T-helper 17 cell (primary cell): Measurements from ENCODE around the gene GFOD1. TPM values are rescaled to one million over a fixed set of nuclear protein-coding genes. Genes with fewer than 3 reads are reported as not detected.

ENCODE experiments used
- ATAC-seq: fragments of 150-1000 bp; cut with Tn5 transposase; 2 replicates; pipeline ENCODE4 v1.10.0; 2021; ENCODE audit warnings: mild to moderate bottlenecking, moderate library complexity
- DNase-seq, 3 donors: peaks; one replicate each; pipeline versions ENCODE4 v3.0.0 to v3.0.0-alpha.2; 2020 to 2021
- H3K9me3 ChIP-seq: one replicate; pipeline ENCODE4 v1.7.0; 2013; ENCODE audit warnings: low read length, mild to moderate bottlenecking; ENCODE audit not compliant: control insufficient read depth, poor library complexity, severe bottlenecking
- H3K27ac Mint-ChIP-seq: one replicate; pipeline ENCODE4 v1.8.0; 2022; ENCODE audit warnings: mild to moderate bottlenecking, moderate library complexity, mixed read lengths
- H3K27me3 Mint-ChIP-seq: one replicate; pipeline ENCODE4 v1.8.0; 2022; ENCODE audit warnings: mixed read lengths
- H3K36me3 Mint-ChIP-seq: one replicate; pipeline ENCODE4 v1.8.0; 2022; ENCODE audit warnings: low read depth, mixed read lengths
- H3K4me1 Mint-ChIP-seq: one replicate; pipeline ENCODE4 v1.8.0; 2022; ENCODE audit warnings: mild to moderate bottlenecking, mixed read lengths
- H3K4me3 Mint-ChIP-seq: one replicate; pipeline ENCODE4 v1.8.0; 2022; ENCODE audit warnings: mild to moderate bottlenecking, moderate library complexity, mixed read lengths
- total RNA-seq, 4 donors: library from RNA in 2 of 4; stranded (reverse) in 2 of 4; gene quantifications; one replicate each; pipeline ENCODE4 v1.2.3 and lab custom pipeline; 2022 to 2026

The GFOD1 gene
- 1 to 10 TPM; 1.4 to 3.1 TPM for total RNA-seq
- total RNA-seq (lab: John Stamatoyannopoulos, UW) = 1.4 to 3.8 reads per million in 2 donors

GRCh38 chr6:13487122-13488014 is at the start of gene GFOD1:
Gene GFOD1 (minus strand): TSS chr6:13487600. CDS start chr6:13486890, 710 bp downstream.
- DNase-seq = peak; percentile 44 to 53 (median 51)
- Mint-ChIP-seq H3K4me3 (peak within 1 kb of the TSS; percentile 96), H3K36me3 (no peaks in the 10 kb centered on the region), H3K27ac (peak within 1 kb of the TSS; percentile 11), H3K27me3 (peaks cover 29% of the 10 kb centered on the region), H3K4me1 (peaks cover 26% of the 10 kb centered on the region)
- H3K9me3 ChIP-seq = no peaks in the 10 kb centered on the region
- ATAC-seq = peak; percentile 89

DNA sequence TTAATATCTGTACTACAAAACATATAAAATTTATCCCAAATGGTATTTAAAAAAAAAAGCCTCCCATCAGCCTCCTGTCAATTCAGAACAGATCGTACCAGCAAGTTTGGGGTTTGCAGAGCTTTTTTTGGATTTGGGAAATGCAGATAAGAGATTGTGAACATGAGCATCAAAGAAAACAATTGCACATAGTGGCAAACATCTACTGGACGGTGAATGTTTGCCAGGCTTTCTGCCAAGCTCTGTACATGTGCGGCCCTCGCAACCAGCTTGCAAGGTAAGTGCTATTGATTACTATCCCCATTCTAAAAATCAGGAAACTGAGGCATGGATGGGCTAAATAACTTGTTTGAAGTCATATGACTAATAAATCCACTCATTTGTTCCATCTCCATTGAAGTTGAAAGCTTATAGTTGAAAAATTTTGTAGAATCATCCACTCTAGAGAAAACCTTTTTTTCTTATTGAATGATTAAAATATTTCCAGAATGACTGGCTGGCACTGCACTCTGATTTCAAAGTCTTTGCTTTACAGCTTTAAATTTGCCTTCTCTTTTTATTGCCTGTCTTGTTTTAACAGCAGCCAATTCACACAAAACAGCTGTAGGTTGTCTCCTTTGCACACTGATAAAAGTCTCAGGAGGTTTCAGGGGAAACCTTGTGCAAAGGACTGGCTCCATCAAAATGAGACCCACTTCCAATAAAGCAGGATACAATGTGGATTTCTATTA is 49.6 kb upstream of the GFOD1 start:
- Mint-ChIP-seq H3K4me3 (no peak overlapping the region), H3K27me3 (peaks cover 11% of the 10 kb centered on the region), H3K27ac (no peak overlapping the region), H3K4me1 (peaks cover 3% of the 10 kb centered on the region), H3K36me3 (no peaks in the 10 kb centered on the region)
- no peak for ATAC-seq
- DNase-seq = no peak
- no peaks in the 10 kb centered on the region for H3K9me3 ChIP-seq

GRCh38 chr6:13535306-13535705 is 47.9 kb upstream of the GFOD1 start:
- Mint-ChIP-seq H3K27me3 (peaks cover 7% of the 10 kb centered on the region), H3K4me3 (no peak overlapping the region), H3K36me3 (no peaks in the 10 kb centered on the region), H3K4me1 (peaks cover 2% of the 10 kb centered on the region), H3K27ac (no peak overlapping the region)
- H3K9me3 ChIP-seq = no peaks in the 10 kb centered on the region
- DNase-seq (no peak), ATAC-seq (no peak)

DNA sequence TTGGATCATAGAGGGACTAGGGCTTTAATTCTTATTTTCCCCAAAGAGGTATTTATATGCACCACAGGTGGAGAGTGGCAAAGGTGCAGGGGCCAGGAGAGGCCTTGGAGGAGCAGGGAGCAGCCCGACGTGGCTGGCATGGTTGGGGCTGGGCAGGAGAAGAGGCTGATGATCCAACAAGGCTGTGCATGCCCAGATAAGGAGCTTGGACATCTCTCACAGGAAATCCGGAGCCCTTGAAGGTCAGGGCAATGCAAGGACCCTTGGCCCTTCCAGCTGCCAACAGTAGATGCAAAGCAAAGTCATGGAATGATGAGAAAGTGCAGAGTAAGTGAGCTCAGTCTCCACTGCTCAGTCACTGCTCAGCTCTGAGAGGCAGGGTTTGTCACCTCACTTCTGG is 47.1 kb upstream of the GFOD1 start:
- DNase-seq (no peak), ATAC-seq (no peak)
- Mint-ChIP-seq H3K4me1 (peaks cover 2% of the 10 kb centered on the region), H3K27ac (no peak overlapping the region), H3K36me3 (no peaks in the 10 kb centered on the region), H3K4me3 (no peak overlapping the region), H3K27me3 (peaks cover 7% of the 10 kb centered on the region)
- H3K9me3 ChIP-seq = no peaks in the 10 kb centered on the region

- no peaks in the 10 kb centered on the region for H3K36me3 Mint-ChIP-seq
- no peaks in the 10 kb centered on the region for H3K9me3 ChIP-seq
- no peak overlapping the region for H3K27ac Mint-ChIP-seq
- DNase-seq (no peak), ATAC-seq (no peak)
- H3K4me3 Mint-ChIP-seq = no peak overlapping the region
- H3K27me3 Mint-ChIP-seq = no peaks in the 10 kb centered on the region
- peaks cover 2% of the 10 kb centered on the region for H3K4me1 Mint-ChIP-seq
These were observed 44.6 kb upstream of the GFOD1 start for GRCh38 chr6:13531956-13532355.

GRCh38 chr6:13528777-13529343 is 41.5 kb upstream of the GFOD1 start:
- no peak for ATAC-seq
- H3K4me3 Mint-ChIP-seq = no peak overlapping the region
- H3K9me3 ChIP-seq = no peaks in the 10 kb centered on the region
- no peak overlapping the region for H3K27ac Mint-ChIP-seq
- H3K36me3 Mint-ChIP-seq = no peaks in the 10 kb centered on the region
- DNase-seq = no peak
- H3K27me3 Mint-ChIP-seq = peaks cover 6% of the 10 kb centered on the region
- H3K4me1 Mint-ChIP-seq = peaks cover 2% of the 10 kb centered on the region

DNA sequence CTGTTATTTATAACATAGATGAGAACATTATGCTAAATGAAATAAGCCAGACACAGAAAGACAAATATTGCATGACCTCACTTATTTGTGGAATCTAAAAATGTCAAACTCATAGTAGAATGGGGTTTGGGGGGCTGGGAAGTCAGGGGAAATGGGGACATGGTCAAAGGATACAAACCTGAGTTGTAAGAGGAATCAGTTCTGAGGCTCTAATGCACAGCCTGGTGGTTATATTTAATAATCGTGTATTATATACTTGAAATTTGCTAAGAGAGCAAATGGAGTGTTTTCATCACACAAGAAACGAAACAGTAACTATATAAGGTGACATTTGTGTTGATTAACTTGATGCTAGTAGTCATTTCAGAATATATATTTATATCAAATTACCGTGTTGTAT is 40.8 kb upstream of the GFOD1 start:
- no peak for ATAC-seq
- H3K4me3 Mint-ChIP-seq = no peak overlapping the region
- no peaks in the 10 kb centered on the region for H3K9me3 ChIP-seq
- H3K36me3 Mint-ChIP-seq = no peaks in the 10 kb centered on the region
- no peak for DNase-seq
- H3K27me3 Mint-ChIP-seq = peaks cover 9% of the 10 kb centered on the region
- H3K27ac Mint-ChIP-seq = no peak overlapping the region
- H3K4me1 Mint-ChIP-seq = peaks cover 2% of the 10 kb centered on the region

DNA sequence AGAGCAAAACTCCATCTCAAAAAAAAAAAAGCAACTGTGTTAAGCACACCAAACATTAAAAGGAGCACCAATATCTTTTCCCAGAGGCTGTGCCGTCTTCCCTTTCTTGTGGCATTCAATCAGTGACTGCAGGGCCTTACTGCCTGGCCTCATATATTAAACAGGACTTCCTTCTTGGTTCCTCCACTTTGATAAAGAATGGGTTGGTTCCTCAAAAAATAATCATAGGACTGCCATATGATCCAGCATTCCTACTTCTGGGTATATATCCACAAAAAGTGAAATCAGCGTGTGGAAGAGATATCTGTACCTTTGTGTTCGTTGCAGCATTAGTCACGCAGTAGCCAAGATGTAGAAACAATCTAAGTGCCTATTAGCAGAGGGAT is 40.3 kb upstream of the GFOD1 start:
- H3K27me3 Mint-ChIP-seq = peaks cover 9% of the 10 kb centered on the region

GRCh38 chr6:13526727-13527670 is 39.6 kb upstream of the GFOD1 start:
- no peak overlapping the region for H3K27ac Mint-ChIP-seq
- H3K27me3 Mint-ChIP-seq = peaks cover 9% of the 10 kb centered on the region
- H3K4me1 Mint-ChIP-seq = peaks cover 2% of the 10 kb centered on the region
- H3K4me3 Mint-ChIP-seq = no peak overlapping the region
- H3K36me3 Mint-ChIP-seq = no peaks in the 10 kb centered on the region
- ATAC-seq (peak; percentile 80), DNase-seq (no peak)
- no peaks in the 10 kb centered on the region for H3K9me3 ChIP-seq

More for the DNA sequence above, 40.3 kb upstream of the GFOD1 start:
- DNase-seq (no peak), ATAC-seq (no peak)
- no peaks in the 10 kb centered on the region for H3K9me3 ChIP-seq
- Mint-ChIP-seq H3K4me3 (no peak overlapping the region), H3K27ac (no peak overlapping the region), H3K4me1 (peaks cover 2% of the 10 kb centered on the region), H3K36me3 (no peaks in the 10 kb centered on the region)

GRCh38 chr6:13526357-13526726 is 38.9 kb upstream of the GFOD1 start:
- ATAC-seq = no peak
- H3K27me3 Mint-ChIP-seq = peaks cover 9% of the 10 kb centered on the region
- H3K36me3 Mint-ChIP-seq = no peaks in the 10 kb centered on the region
- H3K4me3 Mint-ChIP-seq = no peak overlapping the region
- H3K27ac Mint-ChIP-seq = no peak overlapping the region
- DNase-seq = no peak
- H3K4me1 Mint-ChIP-seq = peaks cover 2% of the 10 kb centered on the region
- H3K9me3 ChIP-seq = no peaks in the 10 kb centered on the region

DNA sequence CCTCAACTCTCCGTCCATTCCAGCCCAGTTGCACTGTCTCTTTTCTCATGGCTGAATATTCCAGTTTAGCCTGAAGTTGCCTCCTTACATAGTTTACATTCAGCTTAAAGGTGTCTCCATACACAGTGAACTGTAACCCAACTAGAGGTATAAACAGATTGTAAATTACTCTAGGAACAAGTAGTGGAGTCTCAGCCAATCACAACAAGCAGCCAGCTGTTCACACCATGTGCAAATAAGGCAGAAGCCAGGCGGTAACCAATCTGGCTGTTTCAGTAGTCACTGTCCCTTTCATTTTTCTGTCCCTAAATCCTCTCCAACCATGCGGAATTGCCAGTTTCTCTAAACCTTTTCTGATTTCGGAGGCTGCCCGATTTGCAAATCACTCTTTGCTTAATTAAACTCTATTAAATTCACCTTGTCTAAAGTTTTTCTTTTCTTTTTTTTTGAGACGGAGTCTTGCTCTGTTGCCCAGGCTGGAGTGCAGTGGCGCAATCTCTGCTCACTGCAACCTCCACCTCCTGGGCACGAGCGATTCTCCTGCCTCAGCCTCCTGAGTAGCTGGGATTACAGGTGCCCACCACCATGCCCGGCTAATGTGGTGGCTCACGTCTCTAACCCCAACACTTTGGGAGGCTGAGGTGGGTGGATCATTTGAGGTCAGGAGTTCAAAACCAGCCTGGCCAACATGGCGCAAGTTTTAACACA is 37.6 kb upstream of the GFOD1 start:
- Mint-ChIP-seq H3K4me1 (no peaks in the 10 kb centered on the region), H3K4me3 (no peak overlapping the region), H3K27me3 (peaks cover 9% of the 10 kb centered on the region), H3K27ac (no peak overlapping the region), H3K36me3 (no peaks in the 10 kb centered on the region)
- no peaks in the 10 kb centered on the region for H3K9me3 ChIP-seq
- DNase-seq (no peak), ATAC-seq (no peak)
